ENCODE measurements around the gene SSTR3.

GRCh38 chr22:37182949-37183245 lies 29.4 kb downstream of the SSTR3 start:
- TF ChIP-seq CTCF (IDR thresholded peaks at IDR 0.05; ENCODE audit: low read length): no peak
- TF ChIP-seq EZH2 (optimal IDR thresholded peaks at IDR 0.05; ENCODE audit: low read depth, low read length): no peak

All from MM.1S (cell line).